Glutamatergic neuron (in vitro differentiated cells): Measurements from ENCODE around the gene RPS2. TPM values are rescaled to one million over a fixed set of nuclear protein-coding genes. Genes with fewer than 3 reads are reported as not detected.
A peak's percentile ranks its signal among the peaks of the same experiment; 100 is the strongest.

ENCODE experiments used
- DNase-seq: peaks from one replicate; pipeline ENCODE4 v3.0.0; 2022
- H3K27ac Mint-ChIP-seq: one replicate; pipeline ENCODE4 v1.8.0; 2020; ENCODE audit warnings: mild to moderate bottlenecking, mixed read lengths, inconsistent platforms; ENCODE audit not compliant: unreplicated experiment
- H3K27me3 Mint-ChIP-seq: one replicate; pipeline ENCODE4 v1.8.0; 2020; ENCODE audit warnings: mild to moderate bottlenecking, moderate library complexity, mixed read lengths, inconsistent platforms; ENCODE audit not compliant: unreplicated experiment
- H3K36me3 Mint-ChIP-seq: one replicate; pipeline ENCODE4 v1.8.0; 2020; ENCODE audit warnings: mild to moderate bottlenecking, mixed read lengths, inconsistent platforms; ENCODE audit not compliant: unreplicated experiment
- H3K4me1 Mint-ChIP-seq: one replicate; pipeline ENCODE4 v1.8.0; 2020; ENCODE audit warnings: mild to moderate bottlenecking, low read depth, mixed read lengths, inconsistent platforms; ENCODE audit not compliant: unreplicated experiment
- H3K4me3 Mint-ChIP-seq: one replicate; pipeline ENCODE4 v1.8.0; 2020; ENCODE audit warnings: mild to moderate bottlenecking, mixed read lengths, inconsistent platforms; ENCODE audit not compliant: unreplicated experiment
- H3K9me3 Mint-ChIP-seq: one replicate; pipeline ENCODE4 v1.8.0; 2020; ENCODE audit warnings: mild to moderate bottlenecking, moderate library complexity, mixed read lengths, inconsistent platforms; ENCODE audit not compliant: unreplicated experiment
- CTCF ChIP-seq: fragments of 200-600 bp; sonication (generic); IDR thresholded peaks from one replicate; pipeline ENCODE4 v1.5.0; 2021; ENCODE audit not compliant: partially characterized antibody, unreplicated experiment
- total RNA-seq: library from RNA; stranded (reverse); fragmentation: NEBNext Ultra II Directional; extraction: Animal tissue kit (Norgen Biotek cat#: 25700); gene quantifications from one replicate; pipeline ENCODE4 v1.2.1, GENCODE V29; 2021; ENCODE audit not compliant: unreplicated experiment

RPS2 gene
- total RNA-seq, 1 donor from 2014 or later: 1,772 TPM

GRCh38 chr16:2008631-2009163 is 44.1 kb upstream of the RPS2 start:
- Mint-ChIP-seq H3K4me3 (peak overlapping the region; percentile 92), H3K27me3 (peaks cover 16% of the 10 kb centered on the region), H3K4me1 (peaks cover 20% of the 10 kb centered on the region), H3K27ac (peak overlapping the region; percentile 84), H3K36me3 (peaks cover 4% of the 10 kb centered on the region), H3K9me3 (peaks cover 10% of the 10 kb centered on the region)
- TF ChIP-seq CTCF: no peak
- DNase-seq: no peak

GRCh38 chr16:2008009-2008526 is 43.4 kb upstream of the RPS2 start:
- Mint-ChIP-seq H3K27me3 (peaks cover 16% of the 10 kb centered on the region), H3K27ac (peak overlapping the region; percentile 94), H3K36me3 (peaks cover 4% of the 10 kb centered on the region), H3K4me1 (peaks cover 20% of the 10 kb centered on the region), H3K4me3 (peak overlapping the region; percentile 92), H3K9me3 (peaks cover 10% of the 10 kb centered on the region)
- DNase-seq: no peak
- no peak for TF ChIP-seq CTCF

- peaks cover 20% of the 10 kb centered on the region for H3K4me1 Mint-ChIP-seq
- peaks cover 19% of the 10 kb centered on the region for H3K27me3 Mint-ChIP-seq
- H3K27ac Mint-ChIP-seq: peak overlapping the region; percentile 94
- H3K36me3 Mint-ChIP-seq: peaks cover 4% of the 10 kb centered on the region
- no peak for TF ChIP-seq CTCF
- peak overlapping the region; percentile 92 for H3K4me3 Mint-ChIP-seq
- no peak for DNase-seq
- peaks cover 13% of the 10 kb centered on the region for H3K9me3 Mint-ChIP-seq
These were observed 42.6 kb upstream of the RPS2 start for GRCh38 chr16:2007081-2007836.

- Mint-ChIP-seq H3K27ac (peak overlapping the region; percentile 89), H3K4me3 (peak overlapping the region; percentile 92)
These were observed 41.7 kb upstream of the RPS2 start for GRCh38 chr16:2006317-2006716.

More at GRCh38 chr16:2006317-2006716, 41.7 kb upstream of the RPS2 start:
- H3K4me1 Mint-ChIP-seq: peaks cover 20% of the 10 kb centered on the region
- peaks cover 13% of the 10 kb centered on the region for H3K9me3 Mint-ChIP-seq
- no peak for DNase-seq
- peaks cover 20% of the 10 kb centered on the region for H3K27me3 Mint-ChIP-seq
- peaks cover 4% of the 10 kb centered on the region for H3K36me3 Mint-ChIP-seq
- no peak for TF ChIP-seq CTCF
